Measurements from ENCODE around the gene C10orf67.
A peak's percentile ranks its signal among the peaks of the same experiment; 100 is the strongest.

DNA sequence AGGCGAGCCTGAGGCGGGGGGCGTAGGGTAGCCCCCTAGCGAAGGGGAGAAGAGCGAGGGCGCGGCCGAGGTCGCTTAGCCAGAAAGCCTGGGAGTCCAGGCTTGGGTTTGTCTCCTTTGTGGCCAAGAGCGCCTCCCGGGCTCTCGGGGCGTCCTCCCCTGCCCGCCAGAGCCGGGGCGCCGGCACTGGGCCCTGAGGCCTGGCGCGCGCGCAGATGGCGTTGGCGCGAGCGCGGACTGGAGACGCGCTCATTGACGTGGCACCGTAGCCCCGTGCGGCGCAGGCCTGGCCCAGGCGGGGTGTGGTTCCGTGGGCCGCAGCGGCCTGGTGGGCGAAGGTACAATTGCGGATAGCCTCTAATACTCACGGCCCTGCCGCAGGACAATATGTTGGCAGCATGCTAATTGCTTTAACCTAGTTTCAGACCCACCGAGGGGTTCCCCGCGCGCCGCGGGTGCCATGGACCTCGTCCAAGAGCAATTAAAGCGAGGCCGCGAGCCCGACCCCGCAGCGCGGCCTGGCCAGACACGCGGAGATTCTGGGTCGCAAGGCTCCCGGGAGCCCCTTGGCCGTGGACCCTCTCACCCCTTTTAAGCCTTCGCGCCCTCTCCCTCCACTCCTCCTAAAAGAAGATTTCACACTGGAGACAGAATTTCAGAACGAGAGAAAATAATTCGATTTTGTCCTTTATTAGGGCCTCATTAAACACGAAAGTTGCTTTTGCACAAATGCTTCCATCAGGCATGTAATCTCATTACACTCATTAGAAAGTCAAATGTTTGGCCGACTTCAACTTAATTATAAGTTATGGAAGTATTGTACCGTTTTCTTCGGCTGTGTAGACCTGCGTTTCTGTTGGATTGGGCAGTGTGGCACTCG is 149.4 kb downstream of the C10orf67 start:
- TF ChIP-seq, protein P1, sequence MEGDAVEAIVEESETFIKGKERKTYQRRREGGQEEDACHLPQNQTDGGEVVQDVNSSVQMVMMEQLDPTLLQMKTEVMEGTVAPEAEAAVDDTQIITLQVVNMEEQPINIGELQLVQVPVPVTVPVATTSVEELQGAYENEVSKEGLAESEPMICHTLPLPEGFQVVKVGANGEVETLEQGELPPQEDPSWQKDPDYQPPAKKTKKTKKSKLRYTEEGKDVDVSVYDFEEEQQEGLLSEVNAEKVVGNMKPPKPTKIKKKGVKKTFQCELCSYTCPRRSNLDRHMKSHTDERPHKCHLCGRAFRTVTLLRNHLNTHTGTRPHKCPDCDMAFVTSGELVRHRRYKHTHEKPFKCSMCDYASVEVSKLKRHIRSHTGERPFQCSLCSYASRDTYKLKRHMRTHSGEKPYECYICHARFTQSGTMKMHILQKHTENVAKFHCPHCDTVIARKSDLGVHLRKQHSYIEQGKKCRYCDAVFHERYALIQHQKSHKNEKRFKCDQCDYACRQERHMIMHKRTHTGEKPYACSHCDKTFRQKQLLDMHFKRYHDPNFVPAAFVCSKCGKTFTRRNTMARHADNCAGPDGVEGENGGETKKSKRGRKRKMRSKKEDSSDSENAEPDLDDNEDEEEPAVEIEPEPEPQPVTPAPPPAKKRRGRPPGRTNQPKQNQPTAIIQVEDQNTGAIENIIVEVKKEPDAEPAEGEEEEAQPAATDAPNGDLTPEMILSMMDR (IDR thresholded peaks at IDR 0.05) = peak in 1 of 7 experiments; percentile 13
- TF ChIP-seq POLR2A (IDR thresholded peaks at IDR 0.05) = peak; percentile 41 to 53 (median 46)
